Neural crest cell (in vitro differentiated cells): ENCODE measurements around the gene SLC25A45. TPM values are rescaled to one million over a fixed set of nuclear protein-coding genes. Genes with fewer than 3 reads are reported as not detected.
A peak's percentile ranks its signal among the peaks of the same experiment; 100 is the strongest.

Source experiments
- DNase-seq: peaks from one replicate; pipeline ENCODE4 v3.0.0; 2021; ENCODE audit warnings: low read depth, mixed read lengths, low spot score
- H3K27ac Mint-ChIP-seq: one replicate; pipeline ENCODE4 v1.8.0; 2021; ENCODE audit warnings: mild to moderate bottlenecking, mixed read lengths; ENCODE audit not compliant: unreplicated experiment
- H3K27me3 Mint-ChIP-seq: 2 replicates; pipeline ENCODE4 v1.8.0; 2021; ENCODE audit warnings: low read depth, mild to moderate bottlenecking, mixed read lengths
- H3K36me3 Mint-ChIP-seq: 2 replicates; pipeline ENCODE4 v1.8.0; 2021; ENCODE audit warnings: low read depth, mild to moderate bottlenecking, mixed read lengths
- H3K4me1 Mint-ChIP-seq: 2 replicates; pipeline ENCODE4 v1.8.0; 2021; ENCODE audit warnings: mixed read lengths
- H3K4me3 Mint-ChIP-seq: one replicate; pipeline ENCODE4 v1.8.0; 2021; ENCODE audit warnings: mild to moderate bottlenecking, mixed read lengths
- H3K9me3 Mint-ChIP-seq: 2 replicates; pipeline ENCODE4 v1.8.0; 2021; ENCODE audit warnings: mixed read lengths
- CTCF ChIP-seq: fragments of 200-600 bp; sonication (generic); conservative IDR thresholded peaks from 2 replicates; pipeline ENCODE4 v1.5.0; 2021; ENCODE audit warnings: antibody characterized with exemption, mild to moderate bottlenecking
- total RNA-seq: library from RNA; stranded (reverse); gene quantifications from 2 replicates; pipeline ENCODE4 v1.2.1, GENCODE V29; 2021

The SLC25A45 gene
- total RNA-seq, 1 donor from 2014 or later: 1.5 TPM

- H3K4me1 Mint-ChIP-seq: peaks cover 15% of the 10 kb centered on the region
- peaks cover 15% of the 10 kb centered on the region for H3K27me3 Mint-ChIP-seq
- peaks cover 10% of the 10 kb centered on the region for H3K36me3 Mint-ChIP-seq
- H3K9me3 Mint-ChIP-seq: no peaks in the 10 kb centered on the region
- H3K27ac Mint-ChIP-seq: no peak overlapping the region
- DNase-seq: no peak
- H3K4me3 Mint-ChIP-seq: peak overlapping the region; percentile 57
- TF ChIP-seq CTCF: peak; percentile 57
Measured at GRCh38 chr11:65352783-65353182, 29.7 kb downstream of the SLC25A45 start.

DNA sequence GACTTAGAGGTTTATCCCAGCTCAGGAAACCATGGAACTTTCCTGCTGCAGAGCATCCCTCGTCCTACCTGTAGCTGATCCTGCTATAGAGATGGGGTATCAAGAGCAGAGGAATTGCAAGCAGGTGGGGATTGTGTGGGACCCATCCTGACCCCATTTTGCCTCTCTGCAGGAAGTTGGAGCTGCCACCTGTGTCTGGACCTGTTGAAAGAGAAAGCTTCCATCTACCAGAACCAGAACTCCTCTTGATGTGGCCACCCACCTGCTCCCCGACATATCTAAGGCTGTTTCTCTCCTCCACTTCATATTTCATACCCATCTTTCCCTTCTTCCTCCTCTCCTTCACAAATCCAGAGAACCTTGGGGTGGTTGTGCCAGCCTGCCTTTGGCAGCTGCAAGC lies 30.9 kb downstream of the SLC25A45 start:
- H3K27me3 Mint-ChIP-seq: peaks cover 5% of the 10 kb centered on the region
- H3K4me3 Mint-ChIP-seq: no peak overlapping the region
- H3K36me3 Mint-ChIP-seq: peaks cover 12% of the 10 kb centered on the region
- TF ChIP-seq CTCF: no peak
- DNase-seq: no peak
- no peak overlapping the region for H3K27ac Mint-ChIP-seq
- no peaks in the 10 kb centered on the region for H3K9me3 Mint-ChIP-seq
- peaks cover 15% of the 10 kb centered on the region for H3K4me1 Mint-ChIP-seq

DNA sequence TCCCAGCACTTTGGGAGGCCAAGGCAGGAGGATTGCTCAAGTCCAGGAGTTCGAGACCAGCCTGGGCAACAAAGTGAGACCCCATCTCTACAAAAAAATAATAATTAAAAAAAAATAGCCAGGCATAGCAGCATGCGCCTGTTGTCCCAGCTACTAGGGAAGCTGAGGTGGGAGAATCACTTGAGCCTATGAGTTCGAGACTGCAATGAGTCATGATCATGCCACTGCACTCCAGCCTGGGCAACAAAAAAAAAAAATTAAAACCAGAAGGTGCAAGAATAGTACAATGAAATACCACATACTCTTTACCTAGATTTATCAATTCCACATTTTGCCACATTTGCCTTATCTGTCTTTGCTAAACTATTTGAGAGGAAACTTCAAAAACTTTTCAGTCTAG lies 40.6 kb downstream of the SLC25A45 start:
- Mint-ChIP-seq H3K27ac (no peak overlapping the region), H3K27me3 (no peaks in the 10 kb centered on the region), H3K4me3 (no peak overlapping the region), H3K4me1 (peaks cover 12% of the 10 kb centered on the region), H3K36me3 (peaks cover 19% of the 10 kb centered on the region), H3K9me3 (no peaks in the 10 kb centered on the region)
- no peak for DNase-seq
- no peak for TF ChIP-seq CTCF

- Mint-ChIP-seq H3K27ac (no peak overlapping the region), H3K4me3 (no peak overlapping the region), H3K27me3 (no peaks in the 10 kb centered on the region), H3K9me3 (no peaks in the 10 kb centered on the region), H3K36me3 (peaks cover 12% of the 10 kb centered on the region), H3K4me1 (peaks cover 17% of the 10 kb centered on the region)
- DNase-seq: no peak
- no peak for TF ChIP-seq CTCF
Measured at GRCh38 chr11:65340226-65340625, 42.2 kb downstream of the SLC25A45 start.

- peak overlapping the region; percentile 65 for H3K4me3 Mint-ChIP-seq
- H3K4me1 Mint-ChIP-seq: peaks cover 29% of the 10 kb centered on the region
- no peak for DNase-seq
- H3K36me3 Mint-ChIP-seq: peaks cover 8% of the 10 kb centered on the region
- H3K27me3 Mint-ChIP-seq: no peaks in the 10 kb centered on the region
- TF ChIP-seq CTCF: no peak
- H3K9me3 Mint-ChIP-seq: no peaks in the 10 kb centered on the region
- no peak overlapping the region for H3K27ac Mint-ChIP-seq
Measured at GRCh38 chr11:65338676-65339075, 43.8 kb downstream of the SLC25A45 start.
